Heart right ventricle (tissue), 16 donors: Measurements from ENCODE around the gene AIP. TPM values are rescaled to one million over a fixed set of nuclear protein-coding genes. Genes with fewer than 3 reads are reported as not detected.

Experiments used
- ATAC-seq, 8 donors: fragments of 200-7000 bp; cut with Tn5 transposase; one replicate each; pipeline ENCODE4 v1.9.1; 2020; ENCODE audit warnings: mild to moderate bottlenecking in 8 of 8, moderate library complexity in 8 of 8, moderate number of reproducible peaks in 1 of 8
- DNase-seq, 2 donors: peaks; one replicate each; pipeline ENCODE4 v3.0.0-alpha.2; 2020
- H3K27ac ChIP-seq, 10 donors: fragments of 200-600 bp; sonication (generic) in 2 of 10; one replicate each; pipeline versions ENCODE4 v1.5.0 to v1.8.0; 2020 to 2022; ENCODE audit warnings: mild to moderate bottlenecking in 3 of 10
- H3K27me3 ChIP-seq, 7 donors: fragments of 200-600 bp; one replicate each; pipeline ENCODE4 v1.8.0; 2021 to 2022; ENCODE audit warnings: mild to moderate bottlenecking in 2 of 7
- H3K36me3 ChIP-seq, 9 donors: fragments of 200-600 bp; sonication (generic) in 1 of 9; one replicate each; pipeline versions ENCODE4 v1.5.0 to v1.8.0; 2020 to 2022; ENCODE audit warnings: mild to moderate bottlenecking in 2 of 9
- H3K4me1 ChIP-seq, 9 donors: fragments of 200-600 bp; sonication (generic) in 1 of 9; one replicate each; pipeline versions ENCODE4 v1.5.0 to v1.8.0; 2020 to 2022; ENCODE audit warnings: mild to moderate bottlenecking in 4 of 9
- H3K4me3 ChIP-seq, 10 donors: fragments of 200-600 bp; sonication (generic) in 2 of 10; one replicate each; pipeline versions ENCODE4 v1.5.0 to v1.8.0; 2020 to 2022; ENCODE audit warnings: mild to moderate bottlenecking in 7 of 10, moderate library complexity in 2 of 10
- H3K9me3 ChIP-seq, 11 donors: fragments of 200-600 bp in 10 of 11; sonication (generic) in 2 of 11; one replicate each; pipeline versions ENCODE4 v1.5.0 to v1.8.0; 2013 to 2022; ENCODE audit warnings: mild to moderate bottlenecking in 2 of 11, control low read depth in 1 of 11, moderate library complexity in 1 of 11
- WGBS, 2 donors: extraction: QIAGEN DNeasy Blood & Tissue Kit; methylation state at CpG; one replicate each; pipeline ENCODE4 v1.1.7; 2013; ENCODE audit warnings: inconsistent platforms in 1 of 2; 5-methylcytosine and 5-hydroxymethylcytosine counted together
- intact Hi-C, 10 donors: fragments of 100-400 bp; cut with DNase I; formaldehyde crosslinking; loops; one replicate each; pipeline versions ENCODE4 v1.11.1 to v1.14.2; 2022
- polyA plus RNA-seq, 2 donors: library from polyadenylated mRNA; stranded (reverse); fragments of 200-250 nt; gene quantifications; one replicate each; pipeline ENCODE4 v1.2.3, GENCODE V29; 2013
- total RNA-seq, 10 donors: library from RNA; stranded (reverse); fragmentation: NEBNext Ultra II Directional in 3 of 10; extraction: Animal tissue kit (Norgen Biotek cat#: 25700) in 3 of 10; gene quantifications; one replicate each; pipeline versions ENCODE4 v1.2.1 to v1.2.4, GENCODE V29; 2021 to 2023
- TF ChIP-seq, protein P1 (sequence below), 9 donors: fragments of 200-600 bp; sonication (generic) in 2 of 9; IDR thresholded peaks; one replicate each; pipeline versions ENCODE4 v1.5.0 to v1.8.0; 2021 to 2022; ENCODE audit warnings: antibody characterized with exemption in 9 of 9, mild to moderate bottlenecking in 5 of 9, moderate library complexity in 1 of 9
- donor health status: Arrhythmogenic right ventricular cardiomyopathy.
- donor health status: ischemic (EF 13 %, LVEDD 7.1; RV severe dilation, severe dysfunction).
- donor health status: healthy with polysubstance abuse.
- donor health status: DM: no; HTN: yes; CAD: no.
- donor health status: DM: no; HTN: no; CAD: no.
- donor health status: ischemic (EF 25% LVEDD 6.9; RV normal size, moderate dysfunction).
- donor health status: ischemic (EF 25% LVEDD 5.7; RV mildly dilated, moderate dysfunction).
- donor health status: healthy.
- donor health status: DM: yes; HTN: yes; CAD: no.
- donor health status: Ischemic cardiomyopathy.
- donor health status: ischemic (EF 35%, LVEDD 5.7; RV mildly dilated, moderate dysfunction).
- donor health status: nonischemic (EF 11% LVEDD 7.7; RV severe dilation, severe dysfunction).
- donor health status: DM: yes; HTN: yes; CAD: no.
- donor health status: PGD.
- donor health status: ischemic (EF 29% LVEDD 5.4; RV normal size, mild dysfunction).
- donor health status: nonischemic (EF 23%, LVEDD 6.1; RV moderate dilation, normal function).

AIP gene
- total and polyA plus RNA-seq, 12 donors: 37.5 to 104 (median 52.3) TPM

- DNase-seq: no peak
- peaks cover 0 to 92% (median 32%) of the 10 kb centered on the region in 9 donors for H3K36me3 ChIP-seq
- peak within 1 kb of the TSS in 3 of 10 donors; percentile 3 to 59 (median 8) for H3K4me3 ChIP-seq
- intact Hi-C loops: no loop called here
- H3K27me3 ChIP-seq: no peaks in the 10 kb centered on the region
- WGBS, 2 donors: 55 to 70% methylated on average over 26 of the region's 26 CpGs
- no peaks in the 10 kb centered on the region for H3K9me3 ChIP-seq
- peaks cover 11 to 52% (median 32%) of the 10 kb centered on the region in 9 donors for H3K4me1 ChIP-seq
- TF ChIP-seq, protein P1, sequence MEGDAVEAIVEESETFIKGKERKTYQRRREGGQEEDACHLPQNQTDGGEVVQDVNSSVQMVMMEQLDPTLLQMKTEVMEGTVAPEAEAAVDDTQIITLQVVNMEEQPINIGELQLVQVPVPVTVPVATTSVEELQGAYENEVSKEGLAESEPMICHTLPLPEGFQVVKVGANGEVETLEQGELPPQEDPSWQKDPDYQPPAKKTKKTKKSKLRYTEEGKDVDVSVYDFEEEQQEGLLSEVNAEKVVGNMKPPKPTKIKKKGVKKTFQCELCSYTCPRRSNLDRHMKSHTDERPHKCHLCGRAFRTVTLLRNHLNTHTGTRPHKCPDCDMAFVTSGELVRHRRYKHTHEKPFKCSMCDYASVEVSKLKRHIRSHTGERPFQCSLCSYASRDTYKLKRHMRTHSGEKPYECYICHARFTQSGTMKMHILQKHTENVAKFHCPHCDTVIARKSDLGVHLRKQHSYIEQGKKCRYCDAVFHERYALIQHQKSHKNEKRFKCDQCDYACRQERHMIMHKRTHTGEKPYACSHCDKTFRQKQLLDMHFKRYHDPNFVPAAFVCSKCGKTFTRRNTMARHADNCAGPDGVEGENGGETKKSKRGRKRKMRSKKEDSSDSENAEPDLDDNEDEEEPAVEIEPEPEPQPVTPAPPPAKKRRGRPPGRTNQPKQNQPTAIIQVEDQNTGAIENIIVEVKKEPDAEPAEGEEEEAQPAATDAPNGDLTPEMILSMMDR (IDR thresholded peaks at IDR 0.05): no peak
- ATAC-seq: peak in 3 of 8 donors; percentile 10 to 23 (median 11)
- H3K27ac ChIP-seq: peak within 1 kb of the TSS in 4 of 10 donors; percentile 41 to 93 (median 52)
These were observed 45.6 kb upstream of the AIP start, which contains the start of gene PTPRCAP for GRCh38 chr11:67437082-67437808. Gene PTPRCAP (minus strand): TSS chr11:67437682. CDS start chr11:67437619, 63 bp downstream.

GRCh38 chr11:67437809-67438157 lies 45.0 kb upstream of the AIP start:
- 74 to 76% methylated on average over 3 of the region's 3 CpGs for WGBS, 2 donors
- TF ChIP-seq, protein P1 (IDR thresholded peaks at IDR 0.05): no peak
- no peaks in the 10 kb centered on the region for H3K27me3 ChIP-seq
- H3K36me3 ChIP-seq: peaks cover 0 to 89% (median 30%) of the 10 kb centered on the region in 9 donors
- H3K9me3 ChIP-seq: no peaks in the 10 kb centered on the region
- no peak for DNase-seq
- H3K27ac ChIP-seq: peak overlapping the region in 2 of 10 donors; percentile 56 to 93
- H3K4me3 ChIP-seq: peak overlapping the region in 2 of 10 donors; percentile 8 to 59
- no peak for ATAC-seq
- intact Hi-C loops: no loop called here
- peaks cover 14 to 58% (median 37%) of the 10 kb centered on the region in 9 donors for H3K4me1 ChIP-seq

- Histone ChIP-seq H3K4me3 (peak overlapping the region in 1 of 10 donors; percentile 59), H3K27me3 (no peaks in the 10 kb centered on the region), H3K9me3 (no peaks in the 10 kb centered on the region), H3K36me3 (peaks cover 0 to 83% (median 25%) of the 10 kb centered on the region in 9 donors), H3K4me1 (peaks cover 14 to 61% (median 38%) of the 10 kb centered on the region in 9 donors), H3K27ac (peak overlapping the region in 2 of 10 donors; percentile 28 to 93)
- no peak for ATAC-seq
- intact Hi-C loops: no loop called here
- TF ChIP-seq, protein P1 (IDR thresholded peaks at IDR 0.05): no peak
- WGBS, 2 donors: 86 to 87% methylated on average over 38 to 41 of the region's 41 CpGs
- DNase-seq: no peak
These were observed 44.5 kb upstream of the AIP start for GRCh38 chr11:67438158-67438902.
